ENCODE measurements around the gene NRIP1.

DNA sequence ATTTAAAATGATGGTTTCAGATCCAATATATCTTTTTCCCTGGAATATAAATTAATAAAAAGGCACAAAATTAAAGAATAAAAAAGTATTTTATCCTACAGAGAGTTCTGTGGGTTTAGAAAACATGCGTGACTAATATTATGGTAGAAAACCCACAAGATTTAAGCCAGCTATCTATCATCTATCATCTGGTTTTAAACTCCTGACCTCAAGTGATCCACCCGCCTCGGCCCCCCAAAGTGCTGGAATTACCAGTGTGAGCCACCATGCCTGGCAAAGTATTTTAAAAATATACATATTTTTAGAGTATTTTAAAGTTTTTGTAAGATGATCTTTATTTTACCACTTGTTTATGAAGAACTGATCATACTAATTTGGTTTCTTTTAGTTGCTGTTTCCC lies 79.5 kb downstream of the NRIP1 start:
- TF ChIP-seq POLR2AphosphoS5 (IDR thresholded peaks at IDR 0.05): no peak
- no peak for TF ChIP-seq RAD21 (conservative IDR thresholded peaks at IDR 0.05)
- TF ChIP-seq, protein P1, sequence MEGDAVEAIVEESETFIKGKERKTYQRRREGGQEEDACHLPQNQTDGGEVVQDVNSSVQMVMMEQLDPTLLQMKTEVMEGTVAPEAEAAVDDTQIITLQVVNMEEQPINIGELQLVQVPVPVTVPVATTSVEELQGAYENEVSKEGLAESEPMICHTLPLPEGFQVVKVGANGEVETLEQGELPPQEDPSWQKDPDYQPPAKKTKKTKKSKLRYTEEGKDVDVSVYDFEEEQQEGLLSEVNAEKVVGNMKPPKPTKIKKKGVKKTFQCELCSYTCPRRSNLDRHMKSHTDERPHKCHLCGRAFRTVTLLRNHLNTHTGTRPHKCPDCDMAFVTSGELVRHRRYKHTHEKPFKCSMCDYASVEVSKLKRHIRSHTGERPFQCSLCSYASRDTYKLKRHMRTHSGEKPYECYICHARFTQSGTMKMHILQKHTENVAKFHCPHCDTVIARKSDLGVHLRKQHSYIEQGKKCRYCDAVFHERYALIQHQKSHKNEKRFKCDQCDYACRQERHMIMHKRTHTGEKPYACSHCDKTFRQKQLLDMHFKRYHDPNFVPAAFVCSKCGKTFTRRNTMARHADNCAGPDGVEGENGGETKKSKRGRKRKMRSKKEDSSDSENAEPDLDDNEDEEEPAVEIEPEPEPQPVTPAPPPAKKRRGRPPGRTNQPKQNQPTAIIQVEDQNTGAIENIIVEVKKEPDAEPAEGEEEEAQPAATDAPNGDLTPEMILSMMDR (IDR thresholded peaks at IDR 0.05; ENCODE audit: poor library complexity, severe bottlenecking): no peak
- TF ChIP-seq EZH2 (IDR thresholded peaks at IDR 0.05; ENCODE audit: borderline replicate concordance, insufficient read depth, low read length, poor library complexity, severe bottlenecking): no peak
- TF ChIP-seq TAF1 (IDR thresholded peaks at IDR 0.05; ENCODE audit: low read depth): no peak
- TF ChIP-seq, protein P2, sequence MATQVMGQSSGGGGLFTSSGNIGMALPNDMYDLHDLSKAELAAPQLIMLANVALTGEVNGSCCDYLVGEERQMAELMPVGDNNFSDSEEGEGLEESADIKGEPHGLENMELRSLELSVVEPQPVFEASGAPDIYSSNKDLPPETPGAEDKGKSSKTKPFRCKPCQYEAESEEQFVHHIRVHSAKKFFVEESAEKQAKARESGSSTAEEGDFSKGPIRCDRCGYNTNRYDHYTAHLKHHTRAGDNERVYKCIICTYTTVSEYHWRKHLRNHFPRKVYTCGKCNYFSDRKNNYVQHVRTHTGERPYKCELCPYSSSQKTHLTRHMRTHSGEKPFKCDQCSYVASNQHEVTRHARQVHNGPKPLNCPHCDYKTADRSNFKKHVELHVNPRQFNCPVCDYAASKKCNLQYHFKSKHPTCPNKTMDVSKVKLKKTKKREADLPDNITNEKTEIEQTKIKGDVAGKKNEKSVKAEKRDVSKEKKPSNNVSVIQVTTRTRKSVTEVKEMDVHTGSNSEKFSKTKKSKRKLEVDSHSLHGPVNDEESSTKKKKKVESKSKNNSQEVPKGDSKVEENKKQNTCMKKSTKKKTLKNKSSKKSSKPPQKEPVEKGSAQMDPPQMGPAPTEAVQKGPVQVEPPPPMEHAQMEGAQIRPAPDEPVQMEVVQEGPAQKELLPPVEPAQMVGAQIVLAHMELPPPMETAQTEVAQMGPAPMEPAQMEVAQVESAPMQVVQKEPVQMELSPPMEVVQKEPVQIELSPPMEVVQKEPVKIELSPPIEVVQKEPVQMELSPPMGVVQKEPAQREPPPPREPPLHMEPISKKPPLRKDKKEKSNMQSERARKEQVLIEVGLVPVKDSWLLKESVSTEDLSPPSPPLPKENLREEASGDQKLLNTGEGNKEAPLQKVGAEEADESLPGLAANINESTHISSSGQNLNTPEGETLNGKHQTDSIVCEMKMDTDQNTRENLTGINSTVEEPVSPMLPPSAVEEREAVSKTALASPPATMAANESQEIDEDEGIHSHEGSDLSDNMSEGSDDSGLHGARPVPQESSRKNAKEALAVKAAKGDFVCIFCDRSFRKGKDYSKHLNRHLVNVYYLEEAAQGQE (IDR thresholded peaks at IDR 0.05; ENCODE audit: borderline replicate concordance): no peak
- TF ChIP-seq EP300 (conservative IDR thresholded peaks at IDR 0.05; ENCODE audit: poor library complexity, severe bottlenecking): no peak
- TF ChIP-seq SMC3 (conservative IDR thresholded peaks at IDR 0.05; ENCODE audit: poor library complexity): no peak

All from neural cell (in vitro differentiated cells).